BJ (cell line): ENCODE results near the gene LSM3. TPM values are rescaled to one million over a fixed set of nuclear protein-coding genes. Genes with fewer than 3 reads are reported as not detected.

Experiments
- CTCF ChIA-PET: fragments of 350-600 bp; formaldehyde crosslinking; extraction: SDS; loops from one replicate; lab custom pipeline; 2021; ENCODE audit warnings: antibody characterized with exemption, inconsistent platforms; lab: Yijun Ruan, JAX
- POLR2A ChIA-PET: fragments of 300-600 bp; sonication (Branson Sonifier 250); formaldehyde crosslinking; extraction: SDS; loops from one replicate; lab custom pipeline; 2021; ENCODE audit warnings: antibody characterized with exemption; lab: Charles Lee
- DNase-seq: peaks from one replicate; pipeline ENCODE4 v3.0.0-alpha.2; 2011; ENCODE audit warnings: low read depth
- H3K27me3 ChIP-seq: 2 replicates; pipeline ENCODE4 v1.6.0; 2011; ENCODE audit warnings: low read length; ENCODE audit not compliant: control insufficient read depth, insufficient read depth
- H3K36me3 ChIP-seq: 2 replicates; pipeline ENCODE4 v1.5.1; 2011; ENCODE audit warnings: low read length; ENCODE audit not compliant: control insufficient read depth, insufficient read depth
- H3K4me3 ChIP-seq: 2 replicates; pipeline ENCODE4 v1.5.1; 2011; ENCODE audit warnings: low read depth, mild to moderate bottlenecking, control low read depth, low read length
- polyA plus RNA-seq: library from polyadenylated mRNA; depleted of rRNA; stranded (reverse); fragments of >200 nt; gene quantifications from 2 replicates; pipeline ENCODE4 v1.2.3, GENCODE V29; 2011
- TF ChIP-seq, protein P1 (sequence below): IDR thresholded peaks from 2 replicates; pipeline ENCODE4 v1.5.1; 2011; ENCODE audit warnings: low read depth, mild to moderate bottlenecking, control low read depth, inconsistent platforms, low read length, moderate library complexity; ENCODE audit not compliant: insufficient read depth

LSM3 gene
- polyA plus RNA-seq, 1 experiment = 2.7 TPM

GRCh38 chr3:14238356-14238755, 59.7 kb downstream of the LSM3 start:
- CTCF ChIA-PET = interaction anchor here (0.8 to 1.2 kb wide), 2 partner anchors 14 to 342 kb away, joined by 3 to 5 read pairs; no protein-coding TSS in a partner anchor
- H3K27me3 ChIP-seq = no peaks in the 10 kb centered on the region
- POLR2A ChIA-PET = no interaction called here
- H3K4me3 ChIP-seq = no peak overlapping the region
- H3K36me3 ChIP-seq = no peaks in the 10 kb centered on the region
- no peak for DNase-seq
- TF ChIP-seq, protein P1, sequence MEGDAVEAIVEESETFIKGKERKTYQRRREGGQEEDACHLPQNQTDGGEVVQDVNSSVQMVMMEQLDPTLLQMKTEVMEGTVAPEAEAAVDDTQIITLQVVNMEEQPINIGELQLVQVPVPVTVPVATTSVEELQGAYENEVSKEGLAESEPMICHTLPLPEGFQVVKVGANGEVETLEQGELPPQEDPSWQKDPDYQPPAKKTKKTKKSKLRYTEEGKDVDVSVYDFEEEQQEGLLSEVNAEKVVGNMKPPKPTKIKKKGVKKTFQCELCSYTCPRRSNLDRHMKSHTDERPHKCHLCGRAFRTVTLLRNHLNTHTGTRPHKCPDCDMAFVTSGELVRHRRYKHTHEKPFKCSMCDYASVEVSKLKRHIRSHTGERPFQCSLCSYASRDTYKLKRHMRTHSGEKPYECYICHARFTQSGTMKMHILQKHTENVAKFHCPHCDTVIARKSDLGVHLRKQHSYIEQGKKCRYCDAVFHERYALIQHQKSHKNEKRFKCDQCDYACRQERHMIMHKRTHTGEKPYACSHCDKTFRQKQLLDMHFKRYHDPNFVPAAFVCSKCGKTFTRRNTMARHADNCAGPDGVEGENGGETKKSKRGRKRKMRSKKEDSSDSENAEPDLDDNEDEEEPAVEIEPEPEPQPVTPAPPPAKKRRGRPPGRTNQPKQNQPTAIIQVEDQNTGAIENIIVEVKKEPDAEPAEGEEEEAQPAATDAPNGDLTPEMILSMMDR = no peak

- POLR2A ChIA-PET = no interaction called here
- no peak overlapping the region for H3K4me3 ChIP-seq
- no peaks in the 10 kb centered on the region for H3K27me3 ChIP-seq
- CTCF ChIA-PET = interaction anchor here (0.8 to 1.2 kb wide), 2 partner anchors 13 to 342 kb away, joined by 3 to 5 read pairs; no protein-coding TSS in a partner anchor
- no peak for DNase-seq
- no peaks in the 10 kb centered on the region for H3K36me3 ChIP-seq
- TF ChIP-seq, protein P1 = no peak
Measured at GRCh38 chr3:14238930-14239329, 60.3 kb downstream of the LSM3 start.

- TF ChIP-seq, protein P1 = no peak
Measured at GRCh38 chr3:14239940-14240339, 61.3 kb downstream of the LSM3 start.

GRCh38 chr3:14240366-14240765, 61.7 kb downstream of the LSM3 start:
- no peak for DNase-seq
- POLR2A ChIA-PET = no interaction called here
- CTCF ChIA-PET = interaction anchor here (0.7 kb wide), 1 partner anchor 20 kb away, joined by 3 read pairs; no protein-coding TSS in a partner anchor
- H3K36me3 ChIP-seq = no peaks in the 10 kb centered on the region
- no peak overlapping the region for H3K4me3 ChIP-seq
- H3K27me3 ChIP-seq = no peaks in the 10 kb centered on the region
- TF ChIP-seq, protein P1 = no peak

More at GRCh38 chr3:14239940-14240339, 61.3 kb downstream of the LSM3 start:
- DNase-seq = no peak
- CTCF ChIA-PET = interaction anchor here (0.7 kb wide), 1 partner anchor 21 kb away, joined by 3 read pairs; no protein-coding TSS in a partner anchor
- no peak overlapping the region for H3K4me3 ChIP-seq
- no peaks in the 10 kb centered on the region for H3K36me3 ChIP-seq
- POLR2A ChIA-PET = no interaction called here
- H3K27me3 ChIP-seq = no peaks in the 10 kb centered on the region

DNA sequence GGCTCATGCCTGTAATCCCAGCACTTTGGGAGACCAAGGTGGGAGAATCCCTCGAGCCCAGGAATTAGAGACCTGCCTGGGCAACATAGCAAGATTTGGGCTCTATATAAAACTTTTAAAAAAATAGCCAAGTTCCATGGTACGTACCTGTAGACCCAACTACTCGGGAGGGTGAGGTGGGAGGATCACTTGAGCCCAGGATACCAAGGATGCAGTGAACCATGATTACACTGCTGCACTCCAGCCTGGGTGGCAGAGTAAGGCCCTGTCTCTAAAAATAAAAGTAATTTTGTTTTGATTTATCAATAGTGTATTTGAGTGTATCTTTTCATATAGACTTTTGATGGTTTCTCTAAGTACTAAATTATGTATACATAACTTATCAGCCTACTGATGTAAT, 63.1 kb downstream of the LSM3 start:
- POLR2A ChIA-PET = interaction anchor here (0.6 kb wide), 1 partner anchor 8 kb away, joined by 4 read pairs; no protein-coding TSS in a partner anchor
- TF ChIP-seq, protein P1 = no peak

More for the DNA sequence above, 63.1 kb downstream of the LSM3 start:
- no peak overlapping the region for H3K4me3 ChIP-seq
- no peaks in the 10 kb centered on the region for H3K36me3 ChIP-seq
- H3K27me3 ChIP-seq = no peaks in the 10 kb centered on the region
- CTCF ChIA-PET = interaction anchor here (0.7 to 1.8 kb wide), 5 partner anchors 8 to 386 kb away, joined by 3 to 7 read pairs (median 3); no protein-coding TSS in a partner anchor
- no peak for DNase-seq
